K562 (cell line): ENCODE measurements around the gene MGAT5. TPM values are rescaled to one million over a fixed set of nuclear protein-coding genes. Genes with fewer than 3 reads are reported as not detected.

Experiments used
- ATAC-seq: fragments of 200-7000 bp; cut with Tn5 transposase; 3 replicates; pipeline ENCODE4 v1.9.1; 2020; ENCODE audit warnings: moderate library complexity
- BruUV-seq: library from RNA; stranded (reverse); fragments of 400-500 nt; replicated peaks from 2 replicates; lab custom pipeline; 2021; lab: Mats Ljungman, UMichigan
- CTCF ChIA-PET: fragments of 300-600 bp; formaldehyde crosslinking; extraction: SDS; loops from one replicate; lab custom pipeline; 2021; ENCODE audit warnings: low intra/inter-chr PET ratio; lab: Yijun Ruan, JAX
- POLR2A ChIA-PET: fragments of 300-600, 350-650 bp; sonication (Branson Sonifier 250); formaldehyde crosslinking; extraction: SDS; loops from one replicate; lab custom pipeline; 2021; ENCODE audit warnings: antibody characterized with exemption, inconsistent platforms; lab: Yijun Ruan, JAX
- DNase-seq, 4 experiments: peaks; one replicate each; pipeline versions ENCODE4 v3.0.0 to v3.0.0-alpha.2; 2011 to 2018; ENCODE audit warnings: low spot score in 3 of 4, mixed read lengths in 3 of 4; ENCODE audit errors: extremely low read depth in 1 of 4
- FAIRE-seq: peaks from 2 replicates; lab custom pipeline; 2011; peaks lifted over from hg19 to GRCh38; lab: Jason Lieb, UNC
- H2AFZ ChIP-seq: 2 replicates; pipeline ENCODE4 v1.6.0; 2011; ENCODE audit warnings: low read depth, low read length, control low read depth, inconsistent platforms
- H3K27ac ChIP-seq: fragments of 200-600 bp; 3 replicates; pipeline ENCODE4 v1.8.0; 2011; ENCODE audit warnings: low read depth, mild to moderate bottlenecking, control low read depth, inconsistent platforms, low read length, moderate library complexity, mixed read lengths; ENCODE audit errors: extremely low read depth
- H3K27me3 ChIP-seq, 2 experiments: fragments of 300-600 bp in 1 of 2; 2 replicates in 1 of 2; 3 replicates in 1 of 2; pipeline versions ENCODE4 v1.6.0 to v1.8.0; 2011; ENCODE audit warnings: inconsistent platforms in 2 of 2, low read length in 2 of 2, mild to moderate bottlenecking in 1 of 2, mixed read lengths in 1 of 2, moderate library complexity in 1 of 2; ENCODE audit not compliant: control insufficient read depth in 2 of 2, insufficient read depth in 2 of 2
- H3K36me3 ChIP-seq: fragments of 300-600 bp; 3 replicates; pipeline ENCODE4 v1.8.0; 2011; ENCODE audit warnings: mild to moderate bottlenecking, low read length, inconsistent platforms; ENCODE audit not compliant: control insufficient read depth, insufficient read depth
- H3K4me1 ChIP-seq, 2 experiments: fragments of 200-600 bp in 1 of 2; replicated peaks in 1 of 2; 2 replicates in 1 of 2; 3 replicates in 1 of 2; pipeline versions ENCODE4 v1.5.1 to v1.8.0; 2011; ENCODE audit warnings: inconsistent platforms in 2 of 2, low read length in 2 of 2, mild to moderate bottlenecking in 1 of 2, mixed read lengths in 1 of 2, moderate library complexity in 1 of 2; ENCODE audit not compliant: control insufficient read depth in 2 of 2, insufficient read depth in 2 of 2
- H3K4me2 ChIP-seq: 2 replicates; pipeline ENCODE4 v1.6.1; 2011; ENCODE audit warnings: low read length, control low read depth, inconsistent platforms, mixed read lengths; ENCODE audit not compliant: insufficient read depth
- H3K4me3 ChIP-seq: fragments of 200-600 bp; sonication (generic), shearing (Covaris generic); 2 replicates; pipeline ENCODE4 v1.5.1; 2016; ENCODE audit warnings: control low read depth, inconsistent platforms
- H3K79me2 ChIP-seq: fragments of 200-600 bp; 3 replicates; pipeline ENCODE4 v1.8.0; 2011; ENCODE audit warnings: low read length, inconsistent platforms; ENCODE audit not compliant: control insufficient read depth, insufficient read depth
- H3K9ac ChIP-seq, 2 experiments: 2 replicates each; pipeline versions ENCODE4 v1.6.0 to v1.6.1; 2011; ENCODE audit warnings: low read depth in 2 of 2, low read length in 2 of 2, control low read depth in 1 of 2, inconsistent platforms in 1 of 2, mild to moderate bottlenecking in 1 of 2, mixed read lengths in 1 of 2; ENCODE audit not compliant: insufficient read depth in 1 of 2
- H3K9me1 ChIP-seq: one replicate; pipeline ENCODE4 v1.6.0; 2011; ENCODE audit warnings: inconsistent platforms, mild to moderate bottlenecking, low read length, moderate library complexity; ENCODE audit not compliant: control insufficient read depth, insufficient read depth
- H3K9me3 ChIP-seq: replicated peaks from 2 replicates; pipeline ENCODE4 v1.5.1; 2011; ENCODE audit warnings: low read depth, low read length, inconsistent platforms; ENCODE audit not compliant: control insufficient read depth, insufficient read depth
- H4K20me1 ChIP-seq: replicated peaks from 2 replicates; pipeline ENCODE4 v1.6.1; 2011; ENCODE audit warnings: low read length, inconsistent platforms, mixed read lengths; ENCODE audit not compliant: control insufficient read depth, insufficient read depth
- CBX1 ChIP-seq: sonication (generic); IDR thresholded peaks from 2 replicates; pipeline ENCODE4 v1.6.1; 2016; ENCODE audit warnings: antibody characterized with exemption, low read depth, mild to moderate bottlenecking
- NFXL1 ChIP-seq: fragments of 450-650 bp; formaldehyde crosslinking; IDR thresholded peaks from 2 replicates; pipeline ENCODE4 v1.4.0; 2021; ENCODE audit warnings: mild to moderate bottlenecking
- NR0B1 ChIP-seq: fragments of 450-650 bp; IDR thresholded peaks from one replicate; pipeline ENCODE4 v1.6.1; 2018; ENCODE audit warnings: mild to moderate bottlenecking, moderate library complexity; ENCODE audit not compliant: partially characterized antibody
- NR4A1 ChIP-seq, 2 experiments: fragments of 250-450 bp in 1 of 2; fragments of 450-650 bp in 1 of 2; sonication (Bioruptor Pico) in 1 of 2; IDR thresholded peaks; 2 replicates each; pipeline versions ENCODE4 v1.4.0 to v1.6.1; 2016 to 2020; ENCODE audit warnings: mild to moderate bottlenecking in 2 of 2, missing compliant biosample characterization in 1 of 2, missing genetic modification characterization in 1 of 2, moderate library complexity in 1 of 2
- STAT6 ChIP-seq: sonication (generic); formaldehyde crosslinking; IDR thresholded peaks from 2 replicates; pipeline ENCODE4 v1.8.1; 2023; ENCODE audit warnings: mild to moderate bottlenecking, missing genetic modification reagents
- TCF7 ChIP-seq: sonication (generic); IDR thresholded peaks from 2 replicates; pipeline ENCODE4 v1.6.1; 2016; ENCODE audit warnings: antibody characterized with exemption, borderline replicate concordance
- TEAD1 ChIP-seq, 2 experiments: fragments of 450-650 bp in 1 of 2; sonication (generic) in 1 of 2; formaldehyde crosslinking; IDR thresholded peaks; 2 replicates each; pipeline versions ENCODE4 v1.4.0 to v1.8.0; 2020 to 2022; ENCODE audit warnings: mild to moderate bottlenecking in 2 of 2, missing genetic modification reagents in 1 of 2
- WGBS: fragments of 100-300 bp; shearing (Covaris generic); methylation state at CpG from one replicate; pipeline ENCODE4 v1.1.6; 2016; ENCODE audit warnings: low coverage, mixed read lengths; ENCODE audit not compliant: insufficient coverage; ENCODE audit errors: missing lambda C conversion rate; 5-methylcytosine and 5-hydroxymethylcytosine counted together
- in situ Hi-C: fragments of 300-500 bp; cut with MboI; formaldehyde crosslinking; loops from 4 replicates; pipeline ENCODE4 v1.15.0; 2018; ENCODE audit warnings: inconsistent platforms, mixed read lengths
- intact Hi-C: fragments of 100-400 bp; cut with micrococcal nuclease; formaldehyde crosslinking; loops from 2 replicates; pipeline ENCODE4 v1.14.2; 2022
- polyA plus RNA-seq, 8 experiments: library from polyadenylated mRNA; depleted of rRNA in 4 of 8; stranded (reverse) in 5 of 8; unstranded in 3 of 8; fragments of >200 nt; fragmentation: Nextera tagmentation in 2 of 8; fragmentation: Illumina TruSeq in 1 of 8; extraction: Ambion mirVana in 2 of 8; extraction: Trizol in 1 of 8; gene quantifications; 2 replicates each; pipeline versions ENCODE4 v1.2.1 to v1.2.3, GENCODE V29; 2011 to 2014; ENCODE audit warnings: inconsistent platforms in 1 of 8, missing spikeins in 1 of 8
- total RNA-seq, 7 experiments: library from RNA; depleted of rRNA in 6 of 7; stranded (reverse); fragments of >200 nt in 6 of 7; fragmentation: Illumina TruSeq in 2 of 7; extraction: Trizol in 2 of 7; gene quantifications; 2 replicates each; pipeline versions ENCODE4 v1.2.1 to v1.2.3, GENCODE V29; 2011 to 2021; ENCODE audit warnings: low replicate concordance in 1 of 7

Gene MGAT5
- total and polyA plus RNA-seq, 9 of the 15 experiments (the other 6 are each of a cell fraction or from before 2014, with no cell fraction given): 1.6 to 18.6 (median 11.1) TPM

- DNase-seq: no peak
- CTCF ChIA-PET: no interaction called here
- Histone ChIP-seq H3K27me3 (peaks cover 2 to 41% of the 10 kb centered on the region in 2 experiments), H3K9ac (no peak overlapping the region), H3K4me1 (no peaks in the 10 kb centered on the region), H2AFZ (no peak overlapping the region), H3K9me3 (no peaks in the 10 kb centered on the region), H3K4me3 (no peak overlapping the region), H4K20me1 (peaks cover 12% of the 10 kb centered on the region; the same call in 1 of the 2 replicates), H3K4me2 (no peak overlapping the region), H3K27ac (no peak overlapping the region), H3K9me1 (no peaks in the 10 kb centered on the region), H3K36me3 (no peaks in the 10 kb centered on the region), H3K79me2 (no peaks in the 10 kb centered on the region)
- BruUV-seq: no TSS peak
- no peak for FAIRE-seq
- no peak for TF ChIP-seq STAT6 (CRISPR knock-in tag)
- no peak for TF ChIP-seq CBX1
- no peak for TF ChIP-seq TEAD1 (CRISPR knock-in tag; IDR thresholded peaks at IDR 0.05)
- TF ChIP-seq TCF7: no peak
- TF ChIP-seq NR0B1: no peak
- TF ChIP-seq NFXL1 (CRISPR knock-in tag): no peak
- TF ChIP-seq NR4A1 (CRISPR knock-in tag; IDR thresholded peaks at IDR 0.05): no peak
- TF ChIP-seq NR4A1 (tag; IDR thresholded peaks at IDR 0.05): no peak
- WGBS: 32% methylated on average over 8 of the region's 8 CpGs
- POLR2A ChIA-PET: interaction anchor here (0.7 kb wide), 1 partner anchor 346 kb away, joined by 4 read pairs; no protein-coding TSS in a partner anchor
- ATAC-seq: no peak
- in situ Hi-C loops: loop anchor here (10.0 kb wide), 1 partner anchor 340 kb away; no protein-coding TSS in a partner anchor
- intact Hi-C loops: no loop called here
Measured at GRCh38 chr2:134454426-134454825, 200.6 kb downstream of the MGAT5 start.
